Heart left ventricle (tissue), 13 donors: Measurements from ENCODE around the gene ELP1.

Source experiments
- POLR2A ChIP-seq, 2 donors: fragments of 450-650 bp; IDR thresholded peaks; one replicate each; pipeline ENCODE4 v1.6.1; 2017; ENCODE audit warnings: antibody characterized with exemption in 2 of 2, mild to moderate bottlenecking in 2 of 2, moderate library complexity in 2 of 2
- TF ChIP-seq, protein P1 (sequence below), 12 donors: fragments of 200-600 bp; sonication (generic) in 4 of 12; IDR thresholded peaks; one replicate each; pipeline versions ENCODE4 v1.5.0 to v1.8.0; 2018 to 2022; ENCODE audit warnings: antibody characterized with exemption in 12 of 12, mild to moderate bottlenecking in 5 of 12
- donor health status: ischemic (EF 13 %, LVEDD 7.1; RV severe dilation, severe dysfunction).
- donor health status: DM: no; HTN: yes; CAD: no.
- donor health status: DM: no; HTN: no; CAD: no.
- donor health status: ischemic (EF 25% LVEDD 6.9; RV normal size, moderate dysfunction).
- donor health status: ischemic (EF 25% LVEDD 5.7; RV mildly dilated, moderate dysfunction).
- donor health status: ischemic (EF 35%, LVEDD 5.7; RV mildly dilated, moderate dysfunction).
- donor health status: nonischemic (EF 11% LVEDD 7.7; RV severe dilation, severe dysfunction).
- donor health status: DM: yes; HTN: yes; CAD: no.
- donor health status: PGD.
- donor health status: ischemic (EF 29% LVEDD 5.4; RV normal size, mild dysfunction).
- donor health status: nonischemic (EF 23%, LVEDD 6.1; RV moderate dilation, normal function).

DNA sequence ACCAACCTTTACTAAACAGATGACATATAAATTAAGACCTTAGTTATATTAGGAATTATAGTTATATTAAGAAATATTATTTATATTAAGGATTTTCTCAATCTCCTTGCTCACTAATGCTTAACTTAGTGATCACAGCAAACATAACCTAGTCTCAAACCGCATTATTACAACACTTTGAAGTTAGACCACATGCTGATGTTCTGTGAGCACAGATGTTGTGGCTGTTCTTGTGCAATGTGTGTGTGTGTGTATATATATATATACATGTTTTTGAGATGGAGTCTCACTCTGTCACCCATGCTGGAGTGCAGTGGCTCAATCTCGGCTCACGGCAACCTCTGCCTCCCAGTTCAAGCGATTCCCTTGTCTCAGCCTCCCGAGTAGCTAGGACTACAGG lies 20.5 kb downstream of the ELP1 start:
- TF ChIP-seq, protein P1, sequence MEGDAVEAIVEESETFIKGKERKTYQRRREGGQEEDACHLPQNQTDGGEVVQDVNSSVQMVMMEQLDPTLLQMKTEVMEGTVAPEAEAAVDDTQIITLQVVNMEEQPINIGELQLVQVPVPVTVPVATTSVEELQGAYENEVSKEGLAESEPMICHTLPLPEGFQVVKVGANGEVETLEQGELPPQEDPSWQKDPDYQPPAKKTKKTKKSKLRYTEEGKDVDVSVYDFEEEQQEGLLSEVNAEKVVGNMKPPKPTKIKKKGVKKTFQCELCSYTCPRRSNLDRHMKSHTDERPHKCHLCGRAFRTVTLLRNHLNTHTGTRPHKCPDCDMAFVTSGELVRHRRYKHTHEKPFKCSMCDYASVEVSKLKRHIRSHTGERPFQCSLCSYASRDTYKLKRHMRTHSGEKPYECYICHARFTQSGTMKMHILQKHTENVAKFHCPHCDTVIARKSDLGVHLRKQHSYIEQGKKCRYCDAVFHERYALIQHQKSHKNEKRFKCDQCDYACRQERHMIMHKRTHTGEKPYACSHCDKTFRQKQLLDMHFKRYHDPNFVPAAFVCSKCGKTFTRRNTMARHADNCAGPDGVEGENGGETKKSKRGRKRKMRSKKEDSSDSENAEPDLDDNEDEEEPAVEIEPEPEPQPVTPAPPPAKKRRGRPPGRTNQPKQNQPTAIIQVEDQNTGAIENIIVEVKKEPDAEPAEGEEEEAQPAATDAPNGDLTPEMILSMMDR (IDR thresholded peaks at IDR 0.05), result no peak
- TF ChIP-seq POLR2A (IDR thresholded peaks at IDR 0.05), result no peak
